Measurements from ENCODE around the gene CPNE9. TPM values are rescaled to one million over a fixed set of nuclear protein-coding genes. Genes with fewer than 3 reads are reported as not detected.

The CPNE9 gene
- total RNA-seq, 1 donor from 2014 or later: 0.44 TPM

DNA sequence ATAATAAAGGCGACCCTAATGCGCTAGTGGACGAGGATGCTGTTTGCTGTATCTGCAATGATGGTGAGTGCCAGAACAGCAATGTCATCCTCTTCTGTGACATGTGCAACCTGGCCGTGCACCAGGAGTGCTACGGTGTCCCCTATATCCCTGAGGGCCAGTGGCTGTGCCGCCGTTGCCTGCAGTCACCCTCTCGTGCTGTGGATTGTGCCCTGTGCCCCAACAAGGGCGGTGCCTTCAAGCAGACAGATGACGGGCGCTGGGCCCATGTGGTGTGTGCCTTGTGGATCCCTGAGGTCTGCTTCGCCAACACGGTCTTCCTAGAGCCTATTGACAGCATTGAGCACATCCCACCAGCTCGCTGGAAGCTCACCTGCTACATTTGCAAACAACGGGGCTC lies 35.5 kb downstream of the CPNE9 start:
- peaks cover 100% of the 10 kb centered on the region for H3K36me3 ChIP-seq
- no peak for ATAC-seq

DNA sequence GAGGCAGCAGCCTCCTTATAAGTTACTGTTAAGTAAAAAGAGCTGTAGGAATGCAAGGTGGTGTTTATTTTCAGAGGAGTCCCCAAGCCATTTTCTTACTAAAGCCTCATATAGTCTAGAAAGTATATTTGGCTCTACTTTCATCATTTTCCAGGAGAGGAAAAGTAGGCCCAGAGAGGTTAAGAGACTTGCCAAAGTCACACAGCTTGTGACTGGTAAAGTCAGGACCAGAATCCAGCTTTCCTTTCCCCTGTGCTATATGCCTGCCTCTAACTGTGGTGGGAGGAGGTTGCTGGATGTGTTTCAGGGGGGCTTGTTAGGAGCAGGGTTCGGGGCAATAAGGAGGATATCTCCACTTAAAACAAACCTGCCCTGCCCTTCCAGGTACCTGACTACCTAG lies 38.9 kb downstream of the CPNE9 start:
- TF ChIP-seq, protein P1, sequence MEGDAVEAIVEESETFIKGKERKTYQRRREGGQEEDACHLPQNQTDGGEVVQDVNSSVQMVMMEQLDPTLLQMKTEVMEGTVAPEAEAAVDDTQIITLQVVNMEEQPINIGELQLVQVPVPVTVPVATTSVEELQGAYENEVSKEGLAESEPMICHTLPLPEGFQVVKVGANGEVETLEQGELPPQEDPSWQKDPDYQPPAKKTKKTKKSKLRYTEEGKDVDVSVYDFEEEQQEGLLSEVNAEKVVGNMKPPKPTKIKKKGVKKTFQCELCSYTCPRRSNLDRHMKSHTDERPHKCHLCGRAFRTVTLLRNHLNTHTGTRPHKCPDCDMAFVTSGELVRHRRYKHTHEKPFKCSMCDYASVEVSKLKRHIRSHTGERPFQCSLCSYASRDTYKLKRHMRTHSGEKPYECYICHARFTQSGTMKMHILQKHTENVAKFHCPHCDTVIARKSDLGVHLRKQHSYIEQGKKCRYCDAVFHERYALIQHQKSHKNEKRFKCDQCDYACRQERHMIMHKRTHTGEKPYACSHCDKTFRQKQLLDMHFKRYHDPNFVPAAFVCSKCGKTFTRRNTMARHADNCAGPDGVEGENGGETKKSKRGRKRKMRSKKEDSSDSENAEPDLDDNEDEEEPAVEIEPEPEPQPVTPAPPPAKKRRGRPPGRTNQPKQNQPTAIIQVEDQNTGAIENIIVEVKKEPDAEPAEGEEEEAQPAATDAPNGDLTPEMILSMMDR (IDR thresholded peaks at IDR 0.05): no peak
- no peak for DNase-seq
- no peak for ATAC-seq
- Histone ChIP-seq H3K4me3 (no peak overlapping the region), H3K4me1 (no peaks in the 10 kb centered on the region), H3K27ac (no peak overlapping the region), H3K27me3 (ENCODE audit: low read depth) (no peaks in the 10 kb centered on the region), H3K36me3 (peaks cover 100% of the 10 kb centered on the region), H3K9me3 (no peaks in the 10 kb centered on the region)
- intact Hi-C loops (cut with DNase I): no loop called here

More for the DNA sequence above, 35.5 kb downstream of the CPNE9 start:
- Histone ChIP-seq H3K27ac (no peak overlapping the region), H3K4me1 (peaks cover 14% of the 10 kb centered on the region), H3K27me3 (ENCODE audit: low read depth) (no peaks in the 10 kb centered on the region), H3K4me3 (no peak overlapping the region), H3K9me3 (no peaks in the 10 kb centered on the region)
- TF ChIP-seq, protein P1 (IDR thresholded peaks at IDR 0.05): no peak
- DNase-seq: no peak
- intact Hi-C loops (cut with DNase I): no loop called here

DNA sequence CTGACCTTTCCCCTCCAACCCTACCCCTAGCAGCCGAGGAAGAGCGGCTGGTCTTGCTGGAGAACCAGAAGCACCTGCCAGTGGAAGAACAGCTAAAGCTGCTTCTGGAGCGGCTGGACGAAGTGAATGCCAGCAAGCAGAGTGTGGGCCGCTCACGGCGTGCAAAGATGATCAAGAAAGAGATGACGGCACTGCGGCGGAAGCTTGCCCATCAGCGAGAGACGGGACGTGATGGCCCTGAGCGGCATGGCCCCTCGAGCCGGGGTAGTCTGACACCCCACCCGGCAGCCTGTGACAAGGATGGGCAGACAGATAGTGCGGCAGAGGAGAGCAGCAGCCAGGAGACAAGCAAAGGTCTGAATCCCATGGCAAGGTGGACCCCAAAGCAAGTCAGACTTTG lies 39.9 kb downstream of the CPNE9 start:
- ATAC-seq (no peak), DNase-seq (no peak)
- H3K36me3 ChIP-seq: peaks cover 99% of the 10 kb centered on the region
- intact Hi-C loops (cut with DNase I): no loop called here
- no peak overlapping the region for H3K4me3 ChIP-seq
- no peak overlapping the region for H3K27ac ChIP-seq
- no peaks in the 10 kb centered on the region for H3K4me1 ChIP-seq
- TF ChIP-seq, protein P1 (IDR thresholded peaks at IDR 0.05): no peak
- no peaks in the 10 kb centered on the region for H3K9me3 ChIP-seq
- H3K27me3 ChIP-seq (ENCODE audit: low read depth): no peaks in the 10 kb centered on the region

DNA sequence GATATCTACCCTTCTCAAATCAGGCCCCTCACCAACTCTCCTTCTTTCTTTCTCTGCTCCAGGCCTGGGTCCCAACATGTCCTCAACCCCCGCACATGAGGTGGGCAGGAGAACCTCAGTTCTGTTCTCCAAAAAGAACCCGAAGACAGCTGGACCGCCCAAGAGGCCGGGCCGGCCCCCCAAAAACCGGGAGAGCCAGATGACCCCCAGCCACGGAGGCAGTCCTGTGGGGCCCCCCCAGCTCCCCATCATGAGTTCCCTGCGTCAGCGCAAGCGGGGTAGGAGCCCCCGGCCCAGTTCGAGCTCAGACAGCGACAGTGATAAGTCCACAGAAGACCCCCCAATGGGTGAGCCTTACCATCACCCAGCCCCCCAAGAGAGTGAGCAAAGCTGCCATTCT lies 40.5 kb downstream of the CPNE9 start:
- DNase-seq (no peak), ATAC-seq (no peak)
- TF ChIP-seq, protein P1 (IDR thresholded peaks at IDR 0.05): no peak
- Histone ChIP-seq H3K9me3 (no peaks in the 10 kb centered on the region), H3K4me3 (no peak overlapping the region), H3K36me3 (peaks cover 93% of the 10 kb centered on the region), H3K27ac (no peak overlapping the region), H3K27me3 (ENCODE audit: low read depth) (no peaks in the 10 kb centered on the region), H3K4me1 (peaks cover 5% of the 10 kb centered on the region)
- intact Hi-C loops (cut with DNase I): no loop called here

DNA sequence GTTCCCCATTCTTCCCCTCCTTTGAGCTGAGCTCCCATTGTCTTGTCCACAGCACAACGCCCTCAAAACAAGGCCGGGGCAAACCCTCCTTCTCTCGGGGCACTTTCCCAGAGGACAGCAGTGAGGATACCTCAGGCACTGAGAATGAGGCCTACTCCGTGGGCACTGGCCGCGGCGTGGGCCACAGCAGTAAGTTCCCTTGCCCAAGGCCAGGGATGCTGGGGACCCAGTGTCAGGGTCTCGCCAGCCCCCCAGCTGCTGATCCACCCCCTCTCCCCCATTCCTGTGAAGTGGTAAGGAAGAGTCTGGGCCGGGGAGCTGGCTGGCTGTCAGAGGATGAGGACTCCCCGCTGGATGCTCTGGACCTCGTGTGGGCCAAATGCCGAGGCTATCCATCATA lies 41.9 kb downstream of the CPNE9 start:
- ATAC-seq (no peak), DNase-seq (no peak)
- Histone ChIP-seq H3K9me3 (no peaks in the 10 kb centered on the region), H3K4me1 (peaks cover 11% of the 10 kb centered on the region), H3K4me3 (no peak overlapping the region), H3K27ac (no peak overlapping the region), H3K27me3 (ENCODE audit: low read depth) (no peaks in the 10 kb centered on the region), H3K36me3 (peaks cover 80% of the 10 kb centered on the region)
- TF ChIP-seq, protein P1 (IDR thresholded peaks at IDR 0.05): no peak
- intact Hi-C loops (cut with DNase I): no loop called here

DNA sequence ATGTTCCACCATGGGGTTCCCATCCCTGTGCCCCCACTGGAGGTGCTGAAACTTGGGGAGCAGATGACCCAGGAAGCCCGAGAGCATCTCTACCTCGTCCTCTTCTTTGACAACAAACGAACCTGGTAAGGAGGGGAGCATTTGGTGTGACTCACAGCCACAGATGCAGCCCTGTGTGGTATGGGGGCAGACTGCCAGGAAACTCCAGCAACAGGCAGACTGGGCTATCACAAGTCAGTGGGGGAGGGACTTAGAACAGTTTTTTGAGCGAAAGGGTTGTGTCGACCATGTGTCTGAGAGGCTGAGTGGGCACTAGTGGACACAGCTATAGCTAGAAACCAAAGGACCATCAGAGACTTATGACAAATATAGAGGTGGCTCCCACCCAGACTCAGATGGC lies 42.7 kb downstream of the CPNE9 start:
- TF ChIP-seq, protein P1 (IDR thresholded peaks at IDR 0.05): no peak
- DNase-seq (no peak), ATAC-seq (no peak)
- Histone ChIP-seq H3K27ac (no peak overlapping the region), H3K4me3 (no peak overlapping the region), H3K4me1 (peaks cover 19% of the 10 kb centered on the region), H3K9me3 (no peaks in the 10 kb centered on the region), H3K27me3 (ENCODE audit: low read depth) (no peaks in the 10 kb centered on the region), H3K36me3 (peaks cover 72% of the 10 kb centered on the region)
- intact Hi-C loops (cut with DNase I): no loop called here

Data from lower lobe of right lung (tissue), 2 donors.